PC-9 (cell line): Measurements from ENCODE around the gene GPR34. TPM values are rescaled to one million over a fixed set of nuclear protein-coding genes. Genes with fewer than 3 reads are reported as not detected.
"Not testable (repeated sequence)": the region's sequence is repeated elsewhere in the genome, so short reads cannot be mapped to it uniquely, and the experiment has no call there.

Source experiments
- BruUV-seq: library from RNA; stranded (reverse); fragments of 400-500 nt; replicated peaks from 2 replicates; lab custom pipeline; 2021; lab: Mats Ljungman, UMichigan
- CTCF ChIA-PET: fragments of 300-600 bp; sonication (Branson Sonifier 250); formaldehyde crosslinking; loops from one replicate; lab custom pipeline; 2022; ENCODE audit warnings: antibody characterized with exemption; lab: Charles Lee
- POLR2A ChIA-PET: fragments of 300-600 bp; sonication (Branson Sonifier 250); formaldehyde crosslinking; loops from one replicate; lab custom pipeline; 2022; ENCODE audit warnings: antibody characterized with exemption; ENCODE audit not compliant: unreplicated experiment; lab: Charles Lee
- DNase-seq, 2 experiments: peaks; one replicate each; pipeline versions ENCODE4 v3.0.0 to v3.0.0-alpha.2; 2015 to 2022; ENCODE audit warnings: mixed read lengths in 1 of 2
- H2AFZ ChIP-seq: fragments of 200-600 bp; sonication (generic); 2 replicates; pipeline ENCODE4 v1.8.1; 2017; ENCODE audit warnings: antibody characterized with exemption
- H3F3A ChIP-seq: fragments of 200-600 bp; sonication (generic); 2 replicates; pipeline ENCODE4 v1.8.1; 2017; ENCODE audit warnings: antibody characterized with exemption, mild to moderate bottlenecking, low read depth; ENCODE audit not compliant: insufficient read depth
- H3K27ac ChIP-seq: fragments of 200-600 bp; sonication (generic); 2 replicates; pipeline ENCODE4 v1.6.1; 2016; ENCODE audit warnings: mixed run types
- H3K27me3 ChIP-seq: fragments of 200-600 bp; sonication (generic); 2 replicates; pipeline ENCODE4 v1.6.1; 2016; ENCODE audit warnings: low read depth, mixed run types; ENCODE audit not compliant: insufficient read depth
- H3K36me3 ChIP-seq: fragments of 200-600 bp; sonication (generic); 2 replicates; pipeline ENCODE4 v1.6.1; 2016; ENCODE audit warnings: low read depth, mixed run types
- H3K4me1 ChIP-seq: fragments of 200-600 bp; sonication (generic); replicated peaks from 2 replicates; pipeline ENCODE4 v1.6.1; 2016; ENCODE audit warnings: mixed run types; ENCODE audit not compliant: insufficient read depth
- H3K4me2 ChIP-seq: fragments of 200-600 bp; sonication (generic); 2 replicates; pipeline ENCODE4 v1.6.1; 2017; ENCODE audit warnings: mixed run types
- H3K4me3 ChIP-seq: fragments of 200-600 bp; sonication (generic); 2 replicates; pipeline ENCODE4 v1.6.1; 2016; ENCODE audit warnings: mixed run types
- H3K79me2 ChIP-seq: fragments of 200-600 bp; sonication (generic); 2 replicates; pipeline ENCODE4 v1.6.1; 2017; ENCODE audit warnings: low read depth, mixed run types
- H3K9me2 ChIP-seq: fragments of 200-600 bp; sonication (generic); 2 replicates; pipeline ENCODE4 v1.8.1; 2017; ENCODE audit warnings: mild to moderate bottlenecking; ENCODE audit not compliant: insufficient read depth
- H3K9me3 ChIP-seq: fragments of 200-600 bp; sonication (generic); 2 replicates; pipeline ENCODE4 v1.8.1; 2016; ENCODE audit warnings: low read depth; ENCODE audit not compliant: insufficient read depth
- H4K20me1 ChIP-seq: fragments of 200-600 bp; sonication (generic); 2 replicates; pipeline ENCODE4 v1.8.1; 2017; ENCODE audit not compliant: insufficient read depth
- CTCF ChIP-seq: fragments of 200-600 bp; sonication (generic); conservative IDR thresholded peaks from 2 replicates; pipeline ENCODE4 v1.6.1; 2017; ENCODE audit warnings: mixed run types, antibody characterized with exemption, mild to moderate bottlenecking, moderate library complexity
- EZH2 ChIP-seq: fragments of 200-600 bp; sonication (generic); IDR thresholded peaks from 2 replicates; pipeline ENCODE4 v1.8.0; 2017; ENCODE audit warnings: antibody characterized with exemption, low read depth
- intact Hi-C: fragments of 100-400 bp; cut with micrococcal nuclease; formaldehyde crosslinking; loops from one replicate; pipeline ENCODE4 v1.10.0; 2022; ENCODE audit not compliant: unreplicated experiment
- total RNA-seq: library from RNA; stranded (reverse); gene quantifications from 2 replicates; pipeline ENCODE4 v1.2.3, GENCODE V29; 2021

Gene GPR34
- total RNA-seq, 1 experiment from 2014 or later: not detected

- Histone ChIP-seq H4K20me1 (no peaks in the 10 kb centered on the region), H3K4me3 (no peak overlapping the region), H3K9me3 (no peaks in the 10 kb centered on the region), H3K36me3 (no peaks in the 10 kb centered on the region), H3F3A (no peaks in the 10 kb centered on the region), H3K4me2 (no peak overlapping the region), H2AFZ (no peak overlapping the region), H3K27ac (no peak overlapping the region), H3K4me1 (no peaks in the 10 kb centered on the region), H3K9me2 (no peaks in the 10 kb centered on the region), H3K27me3 (no peaks in the 10 kb centered on the region), H3K79me2 (no peaks in the 10 kb centered on the region)
- no TSS peak for BruUV-seq
- CTCF ChIA-PET: no interaction called here
- intact Hi-C loops: no loop called here
- TF ChIP-seq CTCF (no peak), EZH2 (no peak)
- no peak for DNase-seq
- POLR2A ChIA-PET: no interaction called here
These were observed 28.1 kb downstream of the GPR34 start for GRCh38 chrX:41716767-41717473.

- H2AFZ ChIP-seq: no peak overlapping the region
- intact Hi-C loops: no loop called here
- DNase-seq: no peak
- BruUV-seq: no TSS peak
- no peak overlapping the region for H3K27ac ChIP-seq
- no peaks in the 10 kb centered on the region for H3K4me1 ChIP-seq
- TF ChIP-seq EZH2 (no peak), CTCF (no peak)
- no peak overlapping the region for H3K4me3 ChIP-seq
- H3K4me2 ChIP-seq: no peak overlapping the region
- H4K20me1 ChIP-seq: no peaks in the 10 kb centered on the region
- H3F3A ChIP-seq: no peaks in the 10 kb centered on the region
- no peaks in the 10 kb centered on the region for H3K9me3 ChIP-seq
- no peaks in the 10 kb centered on the region for H3K79me2 ChIP-seq
- ChIA-PET CTCF (no interaction called here), POLR2A (no interaction called here)
- no peaks in the 10 kb centered on the region for H3K36me3 ChIP-seq
- H3K9me2 ChIP-seq: no peaks in the 10 kb centered on the region
- no peaks in the 10 kb centered on the region for H3K27me3 ChIP-seq
These were observed 29.9 kb downstream of the GPR34 start for GRCh38 chrX:41718481-41719235.

- intact Hi-C loops, H3K4me1 ChIP-seq, H3F3A ChIP-seq, H3K9me3 ChIP-seq, POLR2A ChIA-PET, H3K79me2 ChIP-seq, H3K4me3 ChIP-seq, H4K20me1 ChIP-seq, BruUV-seq, H3K36me3 ChIP-seq, H2AFZ ChIP-seq, CTCF ChIA-PET, H3K9me2 ChIP-seq, H3K4me2 ChIP-seq, DNase-seq, H3K27ac ChIP-seq, H3K27me3 ChIP-seq: not testable (repeated sequence)
These were observed 30.8 kb downstream of the GPR34 start for GRCh38 chrX:41719610-41720009.
